Gastrocnemius medialis (tissue), 4 donors: Measurements from ENCODE around the gene TMEM163. TPM values are rescaled to one million over a fixed set of nuclear protein-coding genes. Genes with fewer than 3 reads are reported as not detected.

Experiments used
- ATAC-seq, 2 donors: fragments of 150-250 bp; one replicate each; pipeline ENCODE4 v1.9.1; 2016
- DNase-seq, 2 donors: peaks; one replicate each; pipeline ENCODE4 v3.0.0-alpha.2; 2019
- H3K27ac ChIP-seq, 4 donors: fragments of 200-600 bp; sonication (generic); 1 replicate in 1 of 4; 2 replicates in 3 of 4; pipeline ENCODE4 v1.5.1; 2016 to 2018; ENCODE audit warnings: mild to moderate bottlenecking in 2 of 4, moderate library complexity in 1 of 4
- H3K27me3 ChIP-seq, 3 donors: fragments of 200-600 bp; sonication (generic) in 2 of 3; 1 replicate in 1 of 3; 2 replicates in 2 of 3; pipeline versions ENCODE4 v1.5.1 to v1.6.0; 2016 to 2019; ENCODE audit warnings: mild to moderate bottlenecking in 1 of 3, moderate library complexity in 1 of 3
- H3K36me3 ChIP-seq, 2 donors: fragments of 200-600 bp; sonication (generic) in 1 of 2; one replicate each; pipeline ENCODE4 v1.5.1; 2017 to 2018
- H3K4me1 ChIP-seq, 2 donors: fragments of 200-600 bp; sonication (generic) in 1 of 2; one replicate each; pipeline ENCODE4 v1.5.1; 2016 to 2017; ENCODE audit warnings: mild to moderate bottlenecking in 2 of 2
- H3K4me3 ChIP-seq, 4 donors: fragments of 200-600 bp; sonication (generic) in 3 of 4; 1 replicate in 1 of 4; 2 replicates in 3 of 4; pipeline ENCODE4 v1.5.1; 2016 to 2019; ENCODE audit warnings: mild to moderate bottlenecking in 2 of 4
- H3K9me3 ChIP-seq, 3 donors: fragments of 200-600 bp; sonication (generic) in 2 of 3; 1 replicate in 1 of 3; 2 replicates in 2 of 3; pipeline ENCODE4 v1.5.1; 2016 to 2019
- POLR2A ChIP-seq, 2 donors: fragments of 450-650 bp; IDR thresholded peaks; one replicate each; pipeline ENCODE4 v1.6.1; 2017; ENCODE audit warnings: antibody characterized with exemption in 2 of 2, mild to moderate bottlenecking in 2 of 2, moderate library complexity in 2 of 2
- in situ Hi-C, 4 donors: fragments of 200-750 bp; cut with MboI; loops; one replicate each; pipeline versions ENCODE4 v1.15.0 to v1.8.0; 2017; ENCODE audit warnings: low sequenced_read_pairs in 4 of 4
- intact Hi-C: fragments of 100-400 bp; cut with DNase I; formaldehyde crosslinking; loops from one replicate; pipeline ENCODE4 v1.15.1; 2023; ENCODE audit warnings: low total_unique reads
- total RNA-seq, 4 donors: library from RNA; depleted of rRNA; stranded (reverse); fragments of >200 nt; gene quantifications; one replicate each; pipeline versions ENCODE4 v1.1.0 to v1.2.3, GENCODE V29; 2016
- TF ChIP-seq, protein P1 (sequence below), 5 experiments: fragments of 450-650 bp in 3 of 5; fragments of 200-600 bp in 2 of 5; sonication (generic) in 2 of 5; IDR thresholded peaks in 4 of 5; conservative IDR thresholded peaks in 1 of 5; 1 replicate in 4 of 5; 2 replicates in 1 of 5; pipeline ENCODE4 v1.5.1; 2016 to 2019; ENCODE audit warnings: antibody characterized with exemption in 5 of 5, mild to moderate bottlenecking in 3 of 5, moderate library complexity in 3 of 5

The TMEM163 gene
- total RNA-seq, 4 donors from 2014 or later: not detected

DNA sequence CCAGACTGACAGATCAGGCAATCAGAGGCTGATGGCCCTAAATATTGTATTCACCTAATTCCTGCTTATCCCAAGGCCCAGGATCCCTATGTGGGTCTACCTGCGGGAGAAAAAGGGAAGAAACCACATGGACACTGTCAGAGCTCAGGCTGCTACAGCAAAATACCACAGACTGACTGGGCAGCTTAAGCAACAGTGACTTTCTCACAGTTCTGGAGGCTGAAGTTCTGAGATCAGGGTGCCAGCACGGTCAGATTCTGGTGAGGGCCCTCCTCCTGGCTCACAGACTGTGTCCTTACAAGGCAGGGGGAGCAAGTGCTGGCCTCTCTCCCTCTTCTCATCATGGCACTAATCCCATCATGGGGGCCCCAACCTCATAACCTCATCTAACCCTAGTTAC is 181.7 kb downstream of the TMEM163 start:
- DNase-seq (no peak), ATAC-seq (no peak)
- no peaks in the 10 kb centered on the region for H3K9me3 ChIP-seq
- TF ChIP-seq, protein P1, sequence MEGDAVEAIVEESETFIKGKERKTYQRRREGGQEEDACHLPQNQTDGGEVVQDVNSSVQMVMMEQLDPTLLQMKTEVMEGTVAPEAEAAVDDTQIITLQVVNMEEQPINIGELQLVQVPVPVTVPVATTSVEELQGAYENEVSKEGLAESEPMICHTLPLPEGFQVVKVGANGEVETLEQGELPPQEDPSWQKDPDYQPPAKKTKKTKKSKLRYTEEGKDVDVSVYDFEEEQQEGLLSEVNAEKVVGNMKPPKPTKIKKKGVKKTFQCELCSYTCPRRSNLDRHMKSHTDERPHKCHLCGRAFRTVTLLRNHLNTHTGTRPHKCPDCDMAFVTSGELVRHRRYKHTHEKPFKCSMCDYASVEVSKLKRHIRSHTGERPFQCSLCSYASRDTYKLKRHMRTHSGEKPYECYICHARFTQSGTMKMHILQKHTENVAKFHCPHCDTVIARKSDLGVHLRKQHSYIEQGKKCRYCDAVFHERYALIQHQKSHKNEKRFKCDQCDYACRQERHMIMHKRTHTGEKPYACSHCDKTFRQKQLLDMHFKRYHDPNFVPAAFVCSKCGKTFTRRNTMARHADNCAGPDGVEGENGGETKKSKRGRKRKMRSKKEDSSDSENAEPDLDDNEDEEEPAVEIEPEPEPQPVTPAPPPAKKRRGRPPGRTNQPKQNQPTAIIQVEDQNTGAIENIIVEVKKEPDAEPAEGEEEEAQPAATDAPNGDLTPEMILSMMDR (IDR thresholded peaks at IDR 0.05 in 4 of 5, conservative IDR thresholded peaks at IDR 0.05 in 1 of 5): no peak
- no peak for TF ChIP-seq POLR2A (IDR thresholded peaks at IDR 0.05)
- no peak overlapping the region for H3K27ac ChIP-seq
- H3K27me3 ChIP-seq: no peaks in the 10 kb centered on the region
- H3K4me1 ChIP-seq: no peaks in the 10 kb centered on the region
- in situ Hi-C loops (no loop called here), intact Hi-C loops (no loop called here)
- H3K36me3 ChIP-seq: no peaks in the 10 kb centered on the region
- H3K4me3 ChIP-seq: no peak overlapping the region

GRCh38 chr2:134536296-134536695 is 182.5 kb downstream of the TMEM163 start:
- H3K36me3 ChIP-seq: no peaks in the 10 kb centered on the region
- no peak overlapping the region for H3K27ac ChIP-seq
- no peak overlapping the region for H3K4me3 ChIP-seq
- H3K4me1 ChIP-seq: no peaks in the 10 kb centered on the region
- in situ Hi-C loops (no loop called here), intact Hi-C loops (no loop called here)
- no peak for DNase-seq
- no peaks in the 10 kb centered on the region for H3K27me3 ChIP-seq
- ATAC-seq: no peak
- H3K9me3 ChIP-seq: no peaks in the 10 kb centered on the region
- TF ChIP-seq, protein P1 (IDR thresholded peaks at IDR 0.05 in 4 of 5, conservative IDR thresholded peaks at IDR 0.05 in 1 of 5): no peak
- no peak for TF ChIP-seq POLR2A (IDR thresholded peaks at IDR 0.05)

- H3K27me3 ChIP-seq: no peaks in the 10 kb centered on the region
- no peaks in the 10 kb centered on the region for H3K9me3 ChIP-seq
- DNase-seq (no peak), ATAC-seq (no peak)
- TF ChIP-seq POLR2A (IDR thresholded peaks at IDR 0.05): no peak
- TF ChIP-seq, protein P1 (IDR thresholded peaks at IDR 0.05 in 4 of 5, conservative IDR thresholded peaks at IDR 0.05 in 1 of 5): no peak
- H3K4me3 ChIP-seq: no peak overlapping the region
- intact Hi-C loops (no loop called here), in situ Hi-C loops (no loop called here)
- H3K4me1 ChIP-seq: no peaks in the 10 kb centered on the region
- H3K27ac ChIP-seq: no peak overlapping the region
- no peaks in the 10 kb centered on the region for H3K36me3 ChIP-seq
Observed at GRCh38 chr2:134532537-134532936, 186.3 kb downstream of the TMEM163 start.

DNA sequence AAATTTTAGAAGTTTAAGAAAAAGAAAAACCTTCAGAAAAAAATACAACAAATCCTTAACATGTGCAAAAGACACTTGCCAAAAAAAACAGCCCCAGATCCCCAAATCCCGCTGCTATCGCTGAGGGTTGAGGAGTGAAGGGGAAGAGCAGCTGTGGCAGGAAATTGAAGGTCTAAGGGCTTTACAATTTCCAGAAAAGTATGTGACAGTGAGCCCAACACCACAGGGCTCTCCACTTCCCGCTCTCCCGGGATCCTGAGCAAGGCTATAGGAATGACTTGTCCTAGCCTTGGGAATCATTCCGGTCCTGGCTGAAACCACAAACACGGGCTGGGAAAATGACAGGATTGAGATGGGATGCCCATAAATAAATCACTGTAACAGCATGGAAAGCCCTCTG is 191.4 kb downstream of the TMEM163 start:
- in situ Hi-C loops: no loop called here
- DNase-seq: no peak
- intact Hi-C loops: no loop called here
- TF ChIP-seq, protein P1 (IDR thresholded peaks at IDR 0.05 in 4 of 5, conservative IDR thresholded peaks at IDR 0.05 in 1 of 5): no peak
- TF ChIP-seq POLR2A (IDR thresholded peaks at IDR 0.05): no peak
- no peak for ATAC-seq
- Histone ChIP-seq H3K4me3 (no peak overlapping the region), H3K9me3 (no peaks in the 10 kb centered on the region), H3K4me1 (no peaks in the 10 kb centered on the region), H3K27me3 (no peaks in the 10 kb centered on the region), H3K36me3 (no peaks in the 10 kb centered on the region), H3K27ac (no peak overlapping the region)
